Spleen (tissue), 7 donors: ENCODE results near the gene PLA2G2F.

ENCODE experiments used
- CTCF ChIP-seq, 11 experiments: fragments of 200-600 bp in 7 of 11; fragments of 450-650 bp in 4 of 11; sonication (generic) in 4 of 11; IDR thresholded peaks in 8 of 11; conservative IDR thresholded peaks in 3 of 11; 1 replicate in 7 of 11; 2 replicates in 4 of 11; pipeline versions ENCODE4 v1.4.0 to v1.8.0; 2016 to 2021; ENCODE audit warnings: antibody characterized with exemption in 11 of 11, inconsistent platforms in 4 of 11, mild to moderate bottlenecking in 1 of 11
- POLR2A ChIP-seq, 3 donors: fragments of 450-650 bp; IDR thresholded peaks; one replicate each; pipeline ENCODE4 v1.5.1; 2017; ENCODE audit warnings: antibody characterized with exemption in 3 of 3, mild to moderate bottlenecking in 1 of 3
- donor health status: DM: no; HTN: no; CAD: no; lungs with moderate emphysema.
- donor health status: DM: no; HTN: no; CAD: no.
- donor health status: DM: no; HTN: no; CAD: no.

- no peak for TF ChIP-seq CTCF (IDR thresholded peaks at IDR 0.05 in 8 of 11, conservative IDR thresholded peaks at IDR 0.05 in 3 of 11)
- TF ChIP-seq POLR2A (IDR thresholded peaks at IDR 0.05): no peak
Observed at GRCh38 chr1:20099533-20099932, 39.6 kb upstream of the PLA2G2F start.
